Endothelial cell of umbilical vein (primary cell): ENCODE data around the gene KIF3B. TPM values are rescaled to one million over a fixed set of nuclear protein-coding genes. Genes with fewer than 3 reads are reported as not detected.

ENCODE experiments used
- BruUV-seq: library from RNA; stranded (reverse); fragments of 400-500 nt; replicated peaks from 2 replicates; lab custom pipeline; 2021; lab: Mats Ljungman, UMichigan
- CTCF ChIA-PET: fragments of 300-600, 350-600 bp; sonication (Branson Sonifier 250); formaldehyde crosslinking; loops from one replicate; lab custom pipeline; 2021; ENCODE audit warnings: antibody characterized with exemption, inconsistent platforms; lab: Charles Lee
- POLR2A ChIA-PET: fragments of 300-600, 350-600 bp; sonication (Branson Sonifier 250); formaldehyde crosslinking; loops from one replicate; lab custom pipeline; 2021; ENCODE audit warnings: antibody characterized with exemption, inconsistent platforms; lab: Charles Lee
- DNase-seq: peaks from one replicate; pipeline ENCODE4 v3.0.0-alpha.2; 2011; ENCODE audit warnings: low read depth, low spot score
- FAIRE-seq: peaks from 2 replicates; lab custom pipeline; 2011; peaks lifted over from hg19 to GRCh38; lab: Jason Lieb, UNC
- H2AFZ ChIP-seq: 2 replicates; pipeline ENCODE4 v1.6.0; 2012; ENCODE audit warnings: low read depth, low read length, control low read depth, inconsistent platforms
- H3K27ac ChIP-seq: 2 replicates; pipeline ENCODE4 v1.5.1; 2011; ENCODE audit warnings: low read depth, mild to moderate bottlenecking, control low read depth, low read length, moderate library complexity; ENCODE audit not compliant: insufficient read depth
- H3K27me3 ChIP-seq, 2 experiments: 2 replicates each; pipeline versions ENCODE4 v1.6.0 to v1.6.1; 2011; ENCODE audit warnings: low read length in 2 of 2, mixed read lengths in 1 of 2; ENCODE audit not compliant: control insufficient read depth in 2 of 2, insufficient read depth in 2 of 2
- H3K36me3 ChIP-seq, 2 experiments: 2 replicates in 1 of 2; 3 replicates in 1 of 2; pipeline ENCODE4 v1.5.1; 2011; ENCODE audit warnings: low read length in 2 of 2, mild to moderate bottlenecking in 1 of 2, moderate library complexity in 1 of 2; ENCODE audit not compliant: control insufficient read depth in 2 of 2, insufficient read depth in 2 of 2; ENCODE audit errors: extremely low read depth in 1 of 2
- H3K4me1 ChIP-seq: 3 replicates; pipeline ENCODE4 v1.5.1; 2011; ENCODE audit warnings: mild to moderate bottlenecking, low read length; ENCODE audit not compliant: control insufficient read depth, insufficient read depth; ENCODE audit errors: extremely low read depth
- H3K4me2 ChIP-seq: 2 replicates; pipeline ENCODE4 v1.6.1; 2011; ENCODE audit warnings: low read length, control low read depth, mixed read lengths; ENCODE audit not compliant: insufficient read depth
- H3K4me3 ChIP-seq, 3 experiments: fragments of 200-600 bp in 1 of 3; sonication (generic), shearing (Covaris generic) in 1 of 3; replicated peaks in 1 of 3; 2 replicates each; pipeline ENCODE4 v1.5.1; 2011 to 2016; ENCODE audit warnings: control low read depth in 3 of 3, low read length in 3 of 3, mild to moderate bottlenecking in 2 of 3, inconsistent platforms in 1 of 3, low read depth in 1 of 3, moderate library complexity in 1 of 3; ENCODE audit not compliant: insufficient read depth in 1 of 3
- H3K79me2 ChIP-seq: 2 replicates; pipeline ENCODE4 v1.6.0; 2012; ENCODE audit warnings: low read length, inconsistent platforms; ENCODE audit not compliant: control insufficient read depth, insufficient read depth
- H3K9ac ChIP-seq: replicated peaks from 2 replicates; pipeline ENCODE3; 2011; ENCODE audit warnings: low read length, control low read depth; ENCODE audit not compliant: insufficient read depth; ENCODE audit errors: extremely low read depth
- H3K9me1 ChIP-seq: replicated peaks from 3 replicates; pipeline ENCODE4 v1.6.0; 2011; ENCODE audit warnings: mild to moderate bottlenecking, low read length; ENCODE audit not compliant: control insufficient read depth, insufficient read depth; ENCODE audit errors: extremely low read depth
- H3K9me3 ChIP-seq: replicated peaks from 2 replicates; pipeline ENCODE4 v1.5.1; 2012; ENCODE audit warnings: low read length, inconsistent platforms; ENCODE audit not compliant: control insufficient read depth, insufficient read depth
- H4K20me1 ChIP-seq: replicated peaks from 2 replicates; pipeline ENCODE3; 2011; ENCODE audit warnings: mild to moderate bottlenecking, low read length; ENCODE audit not compliant: control insufficient read depth, insufficient read depth; ENCODE audit errors: extremely low read depth
- CTCF ChIP-seq, 2 donors: IDR thresholded peaks; 1 replicate in 1 of 2; 2 replicates in 1 of 2; pipeline ENCODE4 v1.5.1; 2011; ENCODE audit warnings: low read length in 2 of 2, mild to moderate bottlenecking in 2 of 2, moderate library complexity in 2 of 2, control low read depth in 1 of 2, inconsistent platforms in 1 of 2, low read depth in 1 of 2; ENCODE audit not compliant: insufficient read depth in 1 of 2; ENCODE audit errors: extremely low read depth in 1 of 2
- EZH2 ChIP-seq: IDR thresholded peaks from 2 replicates; pipeline ENCODE4 v1.6.1; 2012; ENCODE audit warnings: borderline replicate concordance, low read depth, mild to moderate bottlenecking, moderate library complexity, low read length, inconsistent platforms; ENCODE audit not compliant: severe bottlenecking
- FOS ChIP-seq: IDR thresholded peaks from 2 replicates; pipeline ENCODE4 v1.6.1; 2011; ENCODE audit warnings: mild to moderate bottlenecking, low read length, moderate library complexity, borderline replicate concordance; ENCODE audit not compliant: insufficient read depth
- GATA2 ChIP-seq: IDR thresholded peaks from 2 replicates; pipeline ENCODE4 v1.7.0; 2011; ENCODE audit warnings: low read depth, mild to moderate bottlenecking, moderate library complexity, mixed read lengths, low read length; ENCODE audit not compliant: insufficient read length, insufficient read depth
- JUN ChIP-seq: IDR thresholded peaks from 2 replicates; pipeline ENCODE4 v1.6.1; 2011; ENCODE audit warnings: borderline replicate concordance, low read depth; ENCODE audit not compliant: insufficient read length, insufficient read depth
- MAX ChIP-seq: IDR thresholded peaks from 2 replicates; pipeline ENCODE4 v1.6.1; 2011; ENCODE audit not compliant: insufficient read depth, insufficient read length
- MYC ChIP-seq: IDR thresholded peaks from one replicate; pipeline ENCODE4 v1.6.1; 2011; ENCODE audit warnings: mild to moderate bottlenecking, low read depth, low read length
- POLR2A ChIP-seq: IDR thresholded peaks from 2 replicates; pipeline ENCODE4 v1.6.1; 2012; ENCODE audit warnings: low read depth, mild to moderate bottlenecking, control low read depth, low read length
- POLR2AphosphoS5 ChIP-seq: IDR thresholded peaks from 2 replicates; pipeline ENCODE4 v1.6.1; 2012; ENCODE audit warnings: low read depth, mild to moderate bottlenecking, control low read depth, low read length, moderate library complexity; ENCODE audit not compliant: insufficient read depth
- dilution Hi-C: fragments of 300-500 bp; cut with MboI; formaldehyde crosslinking; loops from one replicate; pipeline ENCODE4 v1.15.0; 2019; ENCODE audit warnings: low sequenced_read_pairs; ENCODE audit not compliant: extremely low pct_ligation_motif_present
- intact Hi-C: fragments of 100-400 bp; cut with micrococcal nuclease; formaldehyde crosslinking; loops from one replicate; pipeline ENCODE4 v1.10.0; 2022
- polyA plus RNA-seq, 4 experiments: library from polyadenylated mRNA; depleted of rRNA in 3 of 4; stranded (reverse) in 3 of 4; unstranded in 1 of 4; fragments of >200 nt; gene quantifications; 2 replicates each; pipeline versions ENCODE4 v1.2.1 to v1.2.3, GENCODE V29; 2011 to 2012; ENCODE audit warnings: missing spikeins in 1 of 4
- total RNA-seq: library from RNA; stranded (reverse); gene quantifications from 2 replicates; pipeline ENCODE4 v1.2.3, GENCODE V29; 2021

Gene KIF3B
- total and polyA plus RNA-seq, 2 donors (not counting 3 experiments of a cell fraction or from before 2014, with no cell fraction given) = 14.5 to 25.1 TPM

- no peak for DNase-seq
These were observed 66.0 kb downstream of the KIF3B start for GRCh38 chr20:32343439-32343838.

GRCh38 chr20:32344835-32345506, 67.5 kb downstream of the KIF3B start:
- no peaks in the 10 kb centered on the region for H3K27me3 ChIP-seq
- DNase-seq = no peak
- no peak for FAIRE-seq
- POLR2A ChIA-PET = no interaction called here
- no peak overlapping the region for H3K4me2 ChIP-seq
- no TSS peak for BruUV-seq
- no peaks in the 10 kb centered on the region for H3K4me1 ChIP-seq
- H3K9ac ChIP-seq = no peak overlapping the region
- no peak overlapping the region for H3K4me3 ChIP-seq
- intact Hi-C loops = no loop called here
- dilution Hi-C loops = no loop called here
- no peak overlapping the region for H2AFZ ChIP-seq
- TF ChIP-seq CTCF (IDR thresholded peaks at IDR 0.05; ENCODE audit: extremely low read depth in 1 of 2, insufficient read depth in 1 of 2, low read depth in 1 of 2, low read length in 2 of 2) = no peak
- TF ChIP-seq JUN = no peak
- TF ChIP-seq MYC = no peak
- no peak for TF ChIP-seq EZH2
- TF ChIP-seq GATA2 = no peak
- TF ChIP-seq POLR2AphosphoS5 = no peak
- no peak for TF ChIP-seq MAX
- TF ChIP-seq FOS = no peak
- TF ChIP-seq POLR2A = no peak
- no peaks in the 10 kb centered on the region for H3K9me3 ChIP-seq
- CTCF ChIA-PET = interaction anchor here (1.0 to 1.7 kb wide), 2 partner anchors 8 to 29 kb away, joined by 3 read pairs; no protein-coding TSS in a partner anchor
- H3K27ac ChIP-seq = no peak overlapping the region
- no peaks in the 10 kb centered on the region for H3K36me3 ChIP-seq
- H3K79me2 ChIP-seq = no peaks in the 10 kb centered on the region
- H4K20me1 ChIP-seq = no peaks in the 10 kb centered on the region
- H3K9me1 ChIP-seq = no peaks in the 10 kb centered on the region

More at GRCh38 chr20:32343439-32343838, 66.0 kb downstream of the KIF3B start:
- no peaks in the 10 kb centered on the region for H3K36me3 ChIP-seq
- H3K9me1 ChIP-seq = no peaks in the 10 kb centered on the region
- no peak overlapping the region for H3K4me3 ChIP-seq
- BruUV-seq = no TSS peak
- no peak for FAIRE-seq
- ChIA-PET POLR2A (no interaction called here), CTCF (no interaction called here)
- no peaks in the 10 kb centered on the region for H4K20me1 ChIP-seq
- H2AFZ ChIP-seq = no peak overlapping the region
- no peaks in the 10 kb centered on the region for H3K79me2 ChIP-seq
- H3K4me1 ChIP-seq = no peaks in the 10 kb centered on the region
- no peaks in the 10 kb centered on the region for H3K9me3 ChIP-seq
- H3K4me2 ChIP-seq = no peak overlapping the region
- TF ChIP-seq POLR2AphosphoS5 (no peak), POLR2A (no peak), JUN (no peak), MYC (no peak), FOS (no peak)
- intact Hi-C loops = no loop called here
- no peak overlapping the region for H3K27ac ChIP-seq
- no peak overlapping the region for H3K9ac ChIP-seq
- dilution Hi-C loops = no loop called here
- H3K27me3 ChIP-seq = no peaks in the 10 kb centered on the region
